G401 (cell line): Measurements from ENCODE around the gene WDFY2. TPM values are rescaled to one million over a fixed set of nuclear protein-coding genes. Genes with fewer than 3 reads are reported as not detected.
"Not testable (repeated sequence)": the region's sequence is repeated elsewhere in the genome, so short reads cannot be mapped to it uniquely, and the experiment has no call there.

Experiments used
- DNase-seq: peaks from one replicate; pipeline ENCODE4 v3.0.0-alpha.2; 2015; ENCODE audit warnings: low spot score
- in situ Hi-C: cut with HindIII; loops from 2 replicates; pipeline ENCODE4 v1.10.0; 2016; ENCODE audit warnings: low sequenced_read_pairs, mixed read lengths
- total RNA-seq: library from RNA; depleted of rRNA; stranded (reverse); fragments of >200 nt; shearing (Covaris generic); gene quantifications from 2 replicates; pipeline ENCODE4 v1.2.3, GENCODE V29; 2014; rRNA removed

WDFY2 gene
- 2.6 and 4.1 TPM in 2 replicates for total RNA-seq

- DNase-seq, result peak; percentile 99
- in situ Hi-C loops, result no loop called here
Observed at GRCh38 chr13:51583875-51584730, at the start of gene WDFY2. TSS of gene WDFY2 (plus strand) at chr13:51584462. CDS start at chr13:51584688, 226 bp downstream.

- no peak for DNase-seq
- in situ Hi-C loops, result no loop called here
Observed at GRCh38 chr13:51538591-51539179, 45.6 kb upstream of the WDFY2 start.

GRCh38 chr13:51539887-51540286 is 44.4 kb upstream of the WDFY2 start:
- DNase-seq, result no peak
- in situ Hi-C loops, result no loop called here

GRCh38 chr13:51541037-51541436 is 43.2 kb upstream of the WDFY2 start:
- DNase-seq, result no peak
- in situ Hi-C loops, result no loop called here

GRCh38 chr13:51541809-51542258 is 42.4 kb upstream of the WDFY2 start:
- in situ Hi-C loops, result no loop called here
- no peak for DNase-seq

GRCh38 chr13:51542346-51543242 is 41.7 kb upstream of the WDFY2 start:
- in situ Hi-C loops, result no loop called here
- DNase-seq, result no peak

- DNase-seq, in situ Hi-C loops: not testable (repeated sequence)
Observed at GRCh38 chr13:51545446-51545845, 38.8 kb upstream of the WDFY2 start.

- in situ Hi-C loops, result no loop called here
Observed at GRCh38 chr13:51547425-51548176, 36.7 kb upstream of the WDFY2 start.

GRCh38 chr13:51549050-51549449 is 35.2 kb upstream of the WDFY2 start:
- in situ Hi-C loops, result no loop called here
- DNase-seq, result no peak

More at GRCh38 chr13:51547425-51548176, 36.7 kb upstream of the WDFY2 start:
- no peak for DNase-seq

GRCh38 chr13:51549593-51549992 is 34.7 kb upstream of the WDFY2 start:
- in situ Hi-C loops, result no loop called here
- DNase-seq, result no peak

- in situ Hi-C loops, result no loop called here
- no peak for DNase-seq
Observed at GRCh38 chr13:51550151-51550550, 34.1 kb upstream of the WDFY2 start.

GRCh38 chr13:51551416-51551815 is 32.8 kb upstream of the WDFY2 start:
- in situ Hi-C loops, result no loop called here
- DNase-seq, result no peak

GRCh38 chr13:51552027-51552426 is 32.2 kb upstream of the WDFY2 start:
- in situ Hi-C loops, result no loop called here
- no peak for DNase-seq

- in situ Hi-C loops, result no loop called here
Observed at GRCh38 chr13:51553531-51553930, 30.7 kb upstream of the WDFY2 start.

GRCh38 chr13:51556740-51557139 is 27.5 kb upstream of the WDFY2 start:
- in situ Hi-C loops, result no loop called here
- DNase-seq, result no peak

More at GRCh38 chr13:51553531-51553930, 30.7 kb upstream of the WDFY2 start:
- DNase-seq, result no peak

GRCh38 chr13:51557438-51557837 is 26.8 kb upstream of the WDFY2 start:
- in situ Hi-C loops, result no loop called here
- DNase-seq, result no peak

GRCh38 chr13:51557875-51558612 is 26.2 kb upstream of the WDFY2 start:
- in situ Hi-C loops, result no loop called here
- no peak for DNase-seq
